ENCODE measurements around the gene PDC. TPM values are rescaled to one million over a fixed set of nuclear protein-coding genes. Genes with fewer than 3 reads are reported as not detected.

The PDC gene
- total and polyA plus RNA-seq, 2 donors (not counting 3 experiments of a cell fraction or from before 2014, with no cell fraction given): not detected

- Histone ChIP-seq H3K79me2 (ENCODE audit: control insufficient read depth, insufficient read depth, low read length) (no peaks in the 10 kb centered on the region), H2AFZ (ENCODE audit: low read depth, low read length) (peak overlapping the region; percentile 77), H3K9ac (replicated peaks; ENCODE audit: extremely low read depth, insufficient read depth, low read length) (peak overlapping the region; percentile 92), H3K9me3 (replicated peaks; ENCODE audit: control insufficient read depth, insufficient read depth, low read length) (no peaks in the 10 kb centered on the region), H3K27me3 (ENCODE audit: control insufficient read depth in 2 of 2, insufficient read depth in 2 of 2, low read length in 2 of 2) (no peaks in the 10 kb centered on the region), H3K4me1 (ENCODE audit: control insufficient read depth, extremely low read depth, insufficient read depth, low read length) (peaks cover 24% of the 10 kb centered on the region), H3K27ac (ENCODE audit: insufficient read depth, low read depth, low read length) (peak overlapping the region; percentile 95), H3K4me2 (ENCODE audit: insufficient read depth, low read length) (peak overlapping the region; percentile 79), H3K9me1 (replicated peaks; ENCODE audit: control insufficient read depth, extremely low read depth, insufficient read depth, low read length) (no peaks in the 10 kb centered on the region), H3K4me3 (replicated peaks in 1 of 3; ENCODE audit: insufficient read depth in 1 of 3, low read depth in 1 of 3, low read length in 3 of 3) (peak overlapping the region in 1 of 3 experiments; percentile 15), H3K36me3 (ENCODE audit: control insufficient read depth in 2 of 2, extremely low read depth in 1 of 2, insufficient read depth in 2 of 2, low read length in 2 of 2) (no peaks in the 10 kb centered on the region), H4K20me1 (replicated peaks; ENCODE audit: control insufficient read depth, extremely low read depth, insufficient read depth, low read length) (no peaks in the 10 kb centered on the region)
- FAIRE-seq: peak; percentile 80
- ChIA-PET CTCF (interaction anchor here (1.2 to 2.0 kb wide), 4 partner anchors 48 to 206 kb away, joined by 3 to 6 read pairs (median 6); partner anchors contain the start of genes ODR4 and TPR), POLR2A (interaction anchor here (0.6 kb wide), 1 partner anchor 203 kb away, joined by 4 read pairs; no protein-coding TSS in a partner anchor)
- dilution Hi-C loops (cut with MboI; ENCODE audit: extremely low pct_ligation_motif_present, low sequenced_read_pairs): no loop called here
- TF ChIP-seq CTCF (IDR thresholded peaks at IDR 0.05; ENCODE audit: extremely low read depth in 1 of 2, insufficient read depth in 1 of 2, low read depth in 1 of 2, low read length in 2 of 2) (no peak), MAX (IDR thresholded peaks at IDR 0.05; ENCODE audit: insufficient read depth, insufficient read length) (no peak), POLR2A (IDR thresholded peaks at IDR 0.05; ENCODE audit: low read depth, low read length) (no peak), JUN (IDR thresholded peaks at IDR 0.05; ENCODE audit: borderline replicate concordance, insufficient read depth, insufficient read length, low read depth) (peak; percentile 92), EZH2 (IDR thresholded peaks at IDR 0.05; ENCODE audit: borderline replicate concordance, low read depth, low read length, severe bottlenecking) (no peak), GATA2 (IDR thresholded peaks at IDR 0.05; ENCODE audit: insufficient read depth, insufficient read length, low read depth, low read length) (peak; percentile 30), MYC (IDR thresholded peaks at IDR 0.05; ENCODE audit: low read depth, low read length) (no peak), FOS (IDR thresholded peaks at IDR 0.05; ENCODE audit: borderline replicate concordance, insufficient read depth, low read length) (peak; percentile 55)
- TSS peak; percentile 95 for BruUV-seq (replicated peaks)
- intact Hi-C loops (cut with micrococcal nuclease): loop anchor here (1.0 kb wide), 6 partner anchors 33 to 501 kb away; partner anchors contain the start of genes ODR4, PTGS2 and TPR
- peak; percentile 95 for DNase-seq (ENCODE audit: low read depth, low spot score)
Measured at GRCh38 chr1:186476264-186477040, 15.5 kb upstream of the PDC start.

Measured in endothelial cell of umbilical vein (primary cell).